Pons (tissue), 1 donor: ENCODE data around the gene NEK1.
A peak's percentile ranks its signal among the peaks of the same experiment; 100 is the strongest.
"Not testable (repeated sequence)": the region's sequence is repeated elsewhere in the genome, so short reads cannot be mapped to it uniquely, and the experiment has no call there.

Source experiments
- DNase-seq: peaks from one replicate; pipeline ENCODE4 v3.0.0-alpha.2; 2016; ENCODE audit warnings: low spot score

Gene NEK1

GRCh38 chr4:169603312-169603711 is 9.1 kb downstream of the NEK1 start:
- DNase-seq: no peak

GRCh38 chr4:169601016-169601771 is 11.2 kb downstream of the NEK1 start:
- DNase-seq: no peak

- no peak for DNase-seq
Observed at GRCh38 chr4:169594560-169595195, 17.7 kb downstream of the NEK1 start.

- no peak for DNase-seq
Observed at GRCh38 chr4:169593050-169593560, 19.3 kb downstream of the NEK1 start.

GRCh38 chr4:169583563-169583962 is 28.8 kb downstream of the NEK1 start:
- DNase-seq: peak; percentile 67

GRCh38 chr4:169582706-169583105 is 29.7 kb downstream of the NEK1 start:
- DNase-seq: no peak

GRCh38 chr4:169582203-169582602 is 30.2 kb downstream of the NEK1 start:
- DNase-seq: no peak

- no peak for DNase-seq
Observed at GRCh38 chr4:169573889-169574288, 38.5 kb downstream of the NEK1 start.

- DNase-seq: no peak
Observed at GRCh38 chr4:169571435-169571834, 40.9 kb downstream of the NEK1 start.

- not testable (repeated sequence) for DNase-seq
Observed at GRCh38 chr4:169571012-169571411, 41.4 kb downstream of the NEK1 start.

GRCh38 chr4:169570266-169570665 is 42.1 kb downstream of the NEK1 start:
- not testable (repeated sequence) for DNase-seq

- not testable (repeated sequence) for DNase-seq
Observed at GRCh38 chr4:169569188-169569587, 43.2 kb downstream of the NEK1 start.

GRCh38 chr4:169567916-169568315 is 44.5 kb downstream of the NEK1 start:
- DNase-seq: no peak

GRCh38 chr4:169566021-169566818 is 46.2 kb downstream of the NEK1 start:
- peak; percentile 82 for DNase-seq

GRCh38 chr4:169565606-169566005 is 46.8 kb downstream of the NEK1 start:
- no peak for DNase-seq

- no peak for DNase-seq
Observed at GRCh38 chr4:169557061-169557636, 55.2 kb downstream of the NEK1 start.

GRCh38 chr4:169546548-169546947 is 65.8 kb downstream of the NEK1 start:
- not testable (repeated sequence) for DNase-seq

- no peak for DNase-seq
Observed at GRCh38 chr4:169540774-169541173, 71.6 kb downstream of the NEK1 start.

GRCh38 chr4:169530048-169530447 is 82.3 kb downstream of the NEK1 start:
- DNase-seq: no peak

- DNase-seq: no peak
Observed at GRCh38 chr4:169523796-169524195, 88.6 kb downstream of the NEK1 start.

GRCh38 chr4:169510617-169511016 is 101.8 kb downstream of the NEK1 start:
- no peak for DNase-seq

- no peak for DNase-seq
Observed at GRCh38 chr4:169506903-169507302, 105.5 kb downstream of the NEK1 start.
